ENCODE results near the gene SPSB3. TPM values are rescaled to one million over a fixed set of nuclear protein-coding genes. Genes with fewer than 3 reads are reported as not detected.

The SPSB3 gene
- total RNA-seq, 1 donor from 2014 or later, result 40.3 TPM

DNA sequence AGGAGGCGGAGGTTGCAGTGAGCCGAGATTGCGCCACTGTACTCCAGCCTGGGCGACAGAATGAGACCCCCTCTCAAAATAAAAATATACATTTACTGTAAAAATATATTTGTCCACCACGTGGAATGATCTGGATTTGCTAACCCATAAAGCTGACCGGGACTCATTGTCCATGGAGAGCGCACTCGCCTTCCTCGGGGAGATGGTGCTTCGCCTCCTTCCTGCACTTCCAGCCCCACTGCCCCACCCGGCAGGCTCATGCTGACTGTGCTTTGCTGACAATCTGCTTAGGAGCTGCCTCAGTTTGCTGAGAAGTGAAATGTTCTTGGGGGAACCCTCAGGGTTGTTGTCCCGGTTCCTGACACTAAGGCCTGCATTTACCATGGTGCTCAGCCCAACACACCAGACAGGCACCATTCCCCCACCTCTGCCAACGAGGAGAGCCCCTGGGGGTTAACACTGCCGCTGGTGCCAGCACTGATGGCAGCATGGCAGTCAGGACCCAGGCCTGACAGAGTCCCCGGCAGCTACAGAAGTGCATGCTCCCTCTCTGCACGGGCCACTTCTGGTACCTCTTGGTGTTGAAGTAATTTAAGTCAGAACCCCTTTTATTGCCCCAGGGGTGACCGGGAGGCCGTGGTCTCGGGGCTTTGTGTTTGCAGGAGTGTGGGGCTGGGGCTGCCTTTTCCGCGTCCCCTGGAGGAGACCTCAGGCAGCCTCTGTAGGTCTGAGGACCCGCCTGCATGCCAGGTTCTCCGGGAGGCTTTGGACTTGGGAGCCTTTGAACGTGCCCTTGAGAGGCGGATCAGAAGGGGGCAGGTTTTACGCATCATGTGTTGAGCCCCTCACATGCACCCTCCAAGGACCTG, 2.8 kb upstream of the SPSB3 start:
- Mint-ChIP-seq H3K9me3 (no peaks in the 10 kb centered on the region), H3K36me3 (ENCODE audit: low read depth) (peaks cover 23% of the 10 kb centered on the region), H3K27me3 (no peaks in the 10 kb centered on the region), H3K27ac (no peak overlapping the region), H3K4me3 (peak overlapping the region; percentile 24), H3K4me1 (peaks cover 24% of the 10 kb centered on the region)
- TF ChIP-seq, protein P1, sequence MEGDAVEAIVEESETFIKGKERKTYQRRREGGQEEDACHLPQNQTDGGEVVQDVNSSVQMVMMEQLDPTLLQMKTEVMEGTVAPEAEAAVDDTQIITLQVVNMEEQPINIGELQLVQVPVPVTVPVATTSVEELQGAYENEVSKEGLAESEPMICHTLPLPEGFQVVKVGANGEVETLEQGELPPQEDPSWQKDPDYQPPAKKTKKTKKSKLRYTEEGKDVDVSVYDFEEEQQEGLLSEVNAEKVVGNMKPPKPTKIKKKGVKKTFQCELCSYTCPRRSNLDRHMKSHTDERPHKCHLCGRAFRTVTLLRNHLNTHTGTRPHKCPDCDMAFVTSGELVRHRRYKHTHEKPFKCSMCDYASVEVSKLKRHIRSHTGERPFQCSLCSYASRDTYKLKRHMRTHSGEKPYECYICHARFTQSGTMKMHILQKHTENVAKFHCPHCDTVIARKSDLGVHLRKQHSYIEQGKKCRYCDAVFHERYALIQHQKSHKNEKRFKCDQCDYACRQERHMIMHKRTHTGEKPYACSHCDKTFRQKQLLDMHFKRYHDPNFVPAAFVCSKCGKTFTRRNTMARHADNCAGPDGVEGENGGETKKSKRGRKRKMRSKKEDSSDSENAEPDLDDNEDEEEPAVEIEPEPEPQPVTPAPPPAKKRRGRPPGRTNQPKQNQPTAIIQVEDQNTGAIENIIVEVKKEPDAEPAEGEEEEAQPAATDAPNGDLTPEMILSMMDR (IDR thresholded peaks at IDR 0.05), result no peak
- ChIA-PET CTCF (no interaction called here), POLR2A (no interaction called here)
- DNase-seq (no peak), ATAC-seq (ENCODE audit: low read depth) (no peak)
- intact Hi-C loops (cut with micrococcal nuclease), result loop anchor here (5.0 kb wide), 1 partner anchor 187 kb away; the partner anchor contains the start of gene TBL3

DNA sequence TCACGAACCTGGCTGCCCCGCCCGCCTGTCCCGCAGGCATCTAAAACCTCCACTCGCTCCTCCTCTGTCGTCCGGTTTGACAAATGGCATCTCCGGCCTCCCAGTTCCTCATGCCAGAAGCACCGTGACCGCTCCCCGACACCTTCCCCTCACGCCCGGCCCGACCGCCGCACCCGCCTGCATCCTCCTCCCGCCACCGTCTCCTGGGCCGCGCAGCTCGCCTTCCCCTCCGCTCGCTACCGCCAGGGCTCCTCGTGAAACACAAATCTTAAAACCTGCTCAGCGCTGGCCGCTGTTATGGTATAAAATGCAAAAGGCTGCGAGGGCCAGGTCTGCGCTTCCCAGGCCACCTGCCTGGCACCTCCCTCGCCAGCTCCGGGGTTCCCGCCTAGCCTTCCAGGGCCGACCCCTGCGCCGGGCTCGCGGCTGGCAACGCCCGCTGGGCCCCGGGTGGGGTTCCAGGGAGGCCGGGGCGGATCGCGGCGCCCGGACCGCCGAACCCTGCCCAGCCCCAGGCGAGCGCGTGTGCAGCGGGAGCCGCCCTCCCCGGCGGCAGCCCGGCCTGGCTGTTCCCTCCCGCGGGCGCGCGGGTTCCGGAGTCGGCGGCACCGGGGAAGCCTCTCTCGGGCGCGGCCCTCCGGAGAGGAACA, 488 bp downstream of the SPSB3 start:
- Mint-ChIP-seq H3K9me3 (no peaks in the 10 kb centered on the region), H3K27me3 (no peaks in the 10 kb centered on the region), H3K4me3 (peak overlapping the region; percentile 84), H3K27ac (peak overlapping the region; percentile 79), H3K36me3 (ENCODE audit: low read depth) (peaks cover 10% of the 10 kb centered on the region), H3K4me1 (peaks cover 24% of the 10 kb centered on the region)
- intact Hi-C loops (cut with micrococcal nuclease), result loop anchor here (1.0 to 5.0 kb wide), 10 partner anchors 9 to 971 kb away; partner anchors contain the start of genes HAGH, MAPK8IP3, MRPS34 and MSRB1
- ATAC-seq (ENCODE audit: low read depth) (no peak), DNase-seq (no peak)
- POLR2A ChIA-PET, result interaction anchor here (0.8 to 3.7 kb wide), 14 partner anchors 9 to 1092 kb away, joined by 3 to 88 read pairs (median 8); partner anchors contain the start of genes EME2, FAHD1, HAGH and JPT2
- CTCF ChIA-PET, result interaction anchor here (0.6 to 2.1 kb wide), 5 partner anchors 9 to 418 kb away, joined by 3 to 15 read pairs (median 6); partner anchors contain the start of genes EME2, MAPK8IP3 and MRPS34
- TF ChIP-seq, protein P1 (IDR thresholded peaks at IDR 0.05), result no peak

DNA sequence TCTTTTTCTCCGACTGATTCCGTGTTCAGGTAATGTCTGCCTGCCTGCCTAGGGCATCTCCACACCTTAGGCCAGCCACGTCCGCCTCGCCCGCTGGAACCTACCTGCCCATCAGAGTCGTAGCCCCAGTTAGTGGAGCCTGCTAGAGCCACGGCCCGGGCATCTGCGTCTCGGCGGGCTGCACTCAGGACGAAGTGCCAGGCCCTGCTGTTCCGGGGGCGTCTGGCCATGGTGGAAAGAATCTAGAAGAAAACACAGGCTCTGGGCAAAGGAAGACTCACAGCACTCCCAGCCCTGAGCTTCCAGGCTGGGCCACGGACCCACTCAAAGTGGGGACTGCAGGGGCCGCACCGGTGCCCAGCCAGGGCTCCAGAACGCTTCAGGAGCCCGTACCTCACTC, 1.1 kb downstream of the SPSB3 start:
- TF ChIP-seq, protein P1 (IDR thresholded peaks at IDR 0.05), result no peak
- peak overlapping the region; percentile 83 for H3K4me3 Mint-ChIP-seq
- H3K36me3 Mint-ChIP-seq (ENCODE audit: low read depth), result peaks cover 11% of the 10 kb centered on the region
- peaks cover 24% of the 10 kb centered on the region for H3K4me1 Mint-ChIP-seq
- no peaks in the 10 kb centered on the region for H3K9me3 Mint-ChIP-seq
- POLR2A ChIA-PET, result interaction anchor here (3.7 kb wide), 1 partner anchor 9 kb away, joined by 88 read pairs; the partner anchor contains the start of genes EME2, MRPS34 and NME3
- no peak for DNase-seq
- intact Hi-C loops (cut with micrococcal nuclease), result loop anchor here (5.0 kb wide), 1 partner anchor 191 kb away; the partner anchor contains the start of gene TBL3
- peak overlapping the region; percentile 79 for H3K27ac Mint-ChIP-seq
- no peaks in the 10 kb centered on the region for H3K27me3 Mint-ChIP-seq
- no peak for ATAC-seq (ENCODE audit: low read depth)
- CTCF ChIA-PET, result interaction anchor here (1.7 to 2.1 kb wide), 2 partner anchors 8 to 11 kb away, joined by 6 to 15 read pairs; partner anchors contain the start of genes EME2 and MRPS34

DNA sequence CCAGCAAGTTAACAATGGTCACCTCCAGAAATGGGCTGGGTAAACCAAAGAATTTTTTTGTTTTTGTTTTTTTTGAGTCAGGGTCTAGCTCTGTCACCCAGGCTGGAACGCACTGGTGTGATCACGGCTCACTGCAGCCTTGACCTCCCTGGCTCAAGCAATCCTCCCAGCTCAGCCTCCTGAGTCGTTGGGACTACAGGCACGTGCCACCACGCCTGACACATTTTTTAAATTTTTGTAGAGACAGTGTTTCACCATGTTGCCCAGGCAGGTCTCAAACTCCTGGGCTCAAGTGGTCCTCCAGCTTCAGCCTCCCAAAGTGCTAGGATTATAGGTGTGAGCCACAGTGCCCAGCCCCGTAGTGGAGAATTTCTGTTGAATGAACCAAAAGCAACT, 1.7 kb downstream of the SPSB3 start:
- H3K4me3 Mint-ChIP-seq, result peak overlapping the region; percentile 83
- no peak overlapping the region for H3K27ac Mint-ChIP-seq
- H3K9me3 Mint-ChIP-seq, result no peaks in the 10 kb centered on the region
- no peak for ATAC-seq (ENCODE audit: low read depth)
- no peak for DNase-seq
- CTCF ChIA-PET, result no interaction called here
- H3K4me1 Mint-ChIP-seq, result peaks cover 24% of the 10 kb centered on the region
- H3K36me3 Mint-ChIP-seq (ENCODE audit: low read depth), result peaks cover 7% of the 10 kb centered on the region
- no peaks in the 10 kb centered on the region for H3K27me3 Mint-ChIP-seq
- POLR2A ChIA-PET, result interaction anchor here (1.0 to 1.2 kb wide), 2 partner anchors 9 to 472 kb away, joined by 3 read pairs; partner anchors contain the start of gene NME3
- TF ChIP-seq, protein P1 (IDR thresholded peaks at IDR 0.05), result no peak
- intact Hi-C loops (cut with micrococcal nuclease), result loop anchor here (5.0 kb wide), 1 partner anchor 192 kb away; the partner anchor contains the start of gene TBL3

Measured in activated B cell treated with CpG ODN at 0.5 μM for 24 hours (primary cell).